OCI-LY3 (cell line): ENCODE results near the gene CCDC69.
A peak's percentile ranks its signal among the peaks of the same experiment; 100 is the strongest.

ENCODE experiments used
- H2AFZ ChIP-seq: fragments of 200-600, 300-600 bp; shearing (Covaris generic); 2 replicates; pipeline ENCODE4 v1.6.0; 2014; ENCODE audit warnings: antibody characterized with exemption, low read depth, low read length
- H3K27ac ChIP-seq: fragments of 200-600, 300-600 bp; sonication (generic); 2 replicates; pipeline ENCODE4 v1.5.1; 2014; ENCODE audit warnings: mild to moderate bottlenecking, low read length, moderate library complexity, mixed read lengths
- H3K27me3 ChIP-seq: fragments of 200-600, 300-600 bp; sonication (generic); 2 replicates; pipeline ENCODE4 v1.6.1; 2014; ENCODE audit warnings: low read depth, low read length, mixed read lengths
- H3K36me3 ChIP-seq: fragments of 200-600, 300-600 bp; sonication (generic); replicated peaks from 2 replicates; pipeline ENCODE3; 2014; ENCODE audit warnings: low read depth, low read length, mixed read lengths
- H3K4me1 ChIP-seq: fragments of 300-600, 200-600 bp; sonication (generic); 2 replicates; pipeline ENCODE4 v1.6.1; 2014; ENCODE audit warnings: low read length, mixed read lengths
- H3K4me2 ChIP-seq: fragments of 200-600, 300-600 bp; sonication (generic); 2 replicates; pipeline ENCODE4 v1.6.1; 2014; ENCODE audit warnings: low read length, mixed read lengths
- H3K4me3 ChIP-seq: fragments of 300-600, 200-600 bp; sonication (generic); 2 replicates; pipeline ENCODE4 v1.5.1; 2014; ENCODE audit warnings: antibody characterized with exemption, mild to moderate bottlenecking, low read length, moderate library complexity
- H3K79me2 ChIP-seq: fragments of 300-600, 200-600 bp; shearing (Covaris generic); 2 replicates; pipeline ENCODE4 v1.6.1; 2014; ENCODE audit warnings: mild to moderate bottlenecking, low read length, mixed read lengths
- H3K9ac ChIP-seq: fragments of 300-600, 200-600 bp; shearing (Covaris generic); 2 replicates; pipeline ENCODE4 v1.6.0; 2014; ENCODE audit warnings: mild to moderate bottlenecking, low read length, moderate library complexity
- H3K9me3 ChIP-seq: fragments of 200-600, 300-600 bp; shearing (Covaris generic); 2 replicates; pipeline ENCODE4 v1.6.1; 2014; ENCODE audit warnings: low read length, mixed read lengths; ENCODE audit not compliant: insufficient read depth
- H4K20me1 ChIP-seq: fragments of 200-600, 300-600 bp; sonication (generic); 2 replicates; pipeline ENCODE4 v1.6.1; 2016; ENCODE audit warnings: low read length, mixed read lengths; ENCODE audit not compliant: insufficient read depth
- EZH2phosphoT487 ChIP-seq: fragments of 200-600 bp; shearing (Covaris generic); IDR thresholded peaks from 2 replicates; pipeline ENCODE4 v1.6.1; 2018; ENCODE audit warnings: antibody characterized with exemption, mixed run types, low read depth
- TF ChIP-seq, protein P1 (sequence below): fragments of 200-600, 300-600 bp; sonication (generic); IDR thresholded peaks from 2 replicates; pipeline ENCODE4 v1.5.1; 2014; ENCODE audit warnings: antibody characterized with exemption, low read length, low read depth

Gene CCDC69, protein sequence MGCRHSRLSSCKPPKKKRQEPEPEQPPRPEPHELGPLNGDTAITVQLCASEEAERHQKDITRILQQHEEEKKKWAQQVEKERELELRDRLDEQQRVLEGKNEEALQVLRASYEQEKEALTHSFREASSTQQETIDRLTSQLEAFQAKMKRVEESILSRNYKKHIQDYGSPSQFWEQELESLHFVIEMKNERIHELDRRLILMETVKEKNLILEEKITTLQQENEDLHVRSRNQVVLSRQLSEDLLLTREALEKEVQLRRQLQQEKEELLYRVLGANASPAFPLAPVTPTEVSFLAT

DNA sequence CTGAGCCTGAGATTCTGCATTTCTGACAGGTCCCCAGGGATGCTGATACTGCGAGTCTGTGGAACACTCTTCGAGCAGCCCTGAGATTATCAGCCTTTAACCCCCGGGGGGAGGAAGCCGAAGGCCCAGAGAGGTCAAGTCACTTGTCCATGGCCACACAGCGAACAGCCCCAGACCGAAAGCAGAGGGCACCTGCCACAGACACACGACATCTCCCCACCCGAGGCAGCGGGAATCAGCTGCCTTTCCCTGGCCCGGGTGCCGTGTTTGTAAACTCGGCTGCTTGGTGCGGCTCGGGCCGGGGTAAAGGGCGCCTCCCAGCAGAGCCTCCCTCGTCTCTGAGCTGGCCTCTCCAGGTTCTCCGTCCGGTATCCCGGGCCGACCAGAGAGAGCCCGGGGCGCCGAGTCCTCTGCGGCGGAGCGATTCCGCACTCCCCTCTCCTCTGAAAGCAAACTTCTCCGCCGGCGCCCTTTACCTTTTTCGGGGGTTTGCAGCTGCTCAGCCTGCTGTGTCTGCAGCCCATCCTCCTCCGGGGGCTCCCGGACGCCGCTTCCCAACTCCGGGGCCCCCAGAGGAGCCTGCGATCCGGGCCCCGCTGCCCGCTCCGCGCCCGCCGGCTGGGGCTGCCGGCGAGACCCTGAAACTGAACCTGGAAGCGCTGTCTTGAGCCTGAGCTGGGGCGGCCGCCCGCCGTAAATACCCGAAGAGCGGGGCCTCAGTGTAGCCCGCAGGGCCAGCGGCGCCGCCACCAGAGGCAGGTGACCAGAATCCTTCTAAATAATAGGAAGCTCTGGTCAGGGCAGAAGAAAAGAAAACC, at the start of gene CCDC69:
TSS of gene CCDC69 (minus strand) at position 646 of the 818 bp plus-strand sequence. CDS start at position 524, 122 bp downstream.
- H3K9ac ChIP-seq: peak within 1 kb of the TSS; percentile 99
- no peak within 1 kb of the TSS; the same call in 1 of the 2 replicates for H2AFZ ChIP-seq
- peaks cover 16% of the 10 kb centered on the region; the same call in 1 of the 2 replicates for H4K20me1 ChIP-seq
- no peaks in the 10 kb centered on the region for H3K9me3 ChIP-seq
- peaks cover 13% of the 10 kb centered on the region for H3K36me3 ChIP-seq
- no peaks in the 10 kb centered on the region for H3K27me3 ChIP-seq
- peak within 1 kb of the TSS; percentile 85 for H3K27ac ChIP-seq
- H3K4me2 ChIP-seq: peak within 1 kb of the TSS; percentile 99
- peak within 1 kb of the TSS; percentile 100 for H3K4me3 ChIP-seq
- H3K4me1 ChIP-seq: peaks cover 41% of the 10 kb centered on the region
- H3K79me2 ChIP-seq: peaks cover 52% of the 10 kb centered on the region
- TF ChIP-seq, protein P1, sequence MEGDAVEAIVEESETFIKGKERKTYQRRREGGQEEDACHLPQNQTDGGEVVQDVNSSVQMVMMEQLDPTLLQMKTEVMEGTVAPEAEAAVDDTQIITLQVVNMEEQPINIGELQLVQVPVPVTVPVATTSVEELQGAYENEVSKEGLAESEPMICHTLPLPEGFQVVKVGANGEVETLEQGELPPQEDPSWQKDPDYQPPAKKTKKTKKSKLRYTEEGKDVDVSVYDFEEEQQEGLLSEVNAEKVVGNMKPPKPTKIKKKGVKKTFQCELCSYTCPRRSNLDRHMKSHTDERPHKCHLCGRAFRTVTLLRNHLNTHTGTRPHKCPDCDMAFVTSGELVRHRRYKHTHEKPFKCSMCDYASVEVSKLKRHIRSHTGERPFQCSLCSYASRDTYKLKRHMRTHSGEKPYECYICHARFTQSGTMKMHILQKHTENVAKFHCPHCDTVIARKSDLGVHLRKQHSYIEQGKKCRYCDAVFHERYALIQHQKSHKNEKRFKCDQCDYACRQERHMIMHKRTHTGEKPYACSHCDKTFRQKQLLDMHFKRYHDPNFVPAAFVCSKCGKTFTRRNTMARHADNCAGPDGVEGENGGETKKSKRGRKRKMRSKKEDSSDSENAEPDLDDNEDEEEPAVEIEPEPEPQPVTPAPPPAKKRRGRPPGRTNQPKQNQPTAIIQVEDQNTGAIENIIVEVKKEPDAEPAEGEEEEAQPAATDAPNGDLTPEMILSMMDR: no peak
- no peak for TF ChIP-seq EZH2phosphoT487

DNA sequence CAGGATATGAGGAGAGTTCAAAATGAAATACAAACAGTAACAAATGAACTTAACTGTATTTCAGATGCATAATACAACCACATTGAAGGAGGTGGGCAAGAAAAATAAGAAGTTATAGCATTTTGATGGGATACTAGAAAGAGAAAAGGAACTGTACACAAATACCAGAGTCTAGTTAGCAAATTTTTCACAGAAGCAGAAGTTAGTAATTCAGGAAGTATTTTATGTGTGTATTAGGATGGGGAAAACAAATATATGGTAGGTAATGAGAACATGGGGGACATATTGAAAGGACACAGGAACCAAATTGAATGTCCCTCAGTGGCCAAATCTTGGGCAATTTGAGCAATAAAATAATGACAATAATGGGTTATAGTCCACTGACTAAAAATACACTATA, 47.4 kb upstream of the CCDC69 start:
- H3K27ac ChIP-seq: peak overlapping the region; percentile 79
- TF ChIP-seq, protein P1: no peak
- TF ChIP-seq EZH2phosphoT487: no peak
- peaks cover 24% of the 10 kb centered on the region for H3K4me1 ChIP-seq
- peak overlapping the region; percentile 67 for H3K4me2 ChIP-seq
- H3K36me3 ChIP-seq: peaks cover 40% of the 10 kb centered on the region
- H3K79me2 ChIP-seq: no peaks in the 10 kb centered on the region
- no peaks in the 10 kb centered on the region for H3K27me3 ChIP-seq
- no peaks in the 10 kb centered on the region for H3K9me3 ChIP-seq
- no peaks in the 10 kb centered on the region for H4K20me1 ChIP-seq
- H3K9ac ChIP-seq: no peak overlapping the region
- H2AFZ ChIP-seq: no peak overlapping the region
- H3K4me3 ChIP-seq: no peak overlapping the region; the same call in 1 of the 2 replicates

DNA sequence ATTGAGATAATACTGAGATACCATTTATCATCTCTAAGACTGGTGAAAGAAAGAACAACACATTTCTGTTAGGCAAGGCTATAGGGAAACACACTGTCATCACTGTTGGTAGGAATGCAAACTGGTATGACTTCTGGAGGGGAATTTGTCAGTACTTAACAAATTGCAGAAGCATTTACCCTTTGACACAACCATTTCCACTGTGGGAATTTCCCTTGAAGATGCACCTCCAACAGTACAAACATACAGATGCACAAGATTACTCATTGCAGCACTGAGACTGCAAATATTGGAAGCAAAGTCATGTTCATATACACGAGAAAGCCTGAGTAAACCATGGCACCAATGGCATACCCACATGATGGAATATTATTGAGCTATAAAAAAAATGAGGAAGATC, 46.7 kb upstream of the CCDC69 start:
- peak overlapping the region; percentile 35 for H3K4me3 ChIP-seq
- H3K9me3 ChIP-seq: no peaks in the 10 kb centered on the region
- no peak overlapping the region for H2AFZ ChIP-seq
- no peaks in the 10 kb centered on the region for H3K27me3 ChIP-seq
- peaks cover 43% of the 10 kb centered on the region for H3K36me3 ChIP-seq
- no peak overlapping the region for H3K9ac ChIP-seq
- H4K20me1 ChIP-seq: no peaks in the 10 kb centered on the region; the same call in 1 of the 2 replicates
- H3K79me2 ChIP-seq: no peaks in the 10 kb centered on the region
- H3K4me1 ChIP-seq: peaks cover 24% of the 10 kb centered on the region
- peak overlapping the region; percentile 67 for H3K4me2 ChIP-seq
- peak overlapping the region; percentile 79 for H3K27ac ChIP-seq
- TF ChIP-seq, protein P1: no peak
- no peak for TF ChIP-seq EZH2phosphoT487
